ENCODE data around the gene SLC22A17.

SLC22A17 gene

GRCh38 chr14:23297096-23297495 lies 55.6 kb downstream of the SLC22A17 start:
- H3K27me3 ChIP-seq (replicated peaks; ENCODE audit: control insufficient read depth, insufficient read depth, low read length) = no peaks in the 10 kb centered on the region
- H3K36me3 ChIP-seq (ENCODE audit: control insufficient read depth, insufficient read depth, low read length) = peaks cover 5% of the 10 kb centered on the region
- TF ChIP-seq CTCF (IDR thresholded peaks at IDR 0.05; ENCODE audit: insufficient read depth, low read length, poor library complexity, severe bottlenecking) = no peak
- DNase-seq (ENCODE audit: extremely low read depth, insufficient read length) = no peak
- H3K4me3 ChIP-seq (replicated peaks; ENCODE audit: low read depth, low read length) = no peak overlapping the region
